WTC11 (cell line): Measurements from ENCODE around the gene FAM32A. TPM values are rescaled to one million over a fixed set of nuclear protein-coding genes. Genes with fewer than 3 reads are reported as not detected.

ENCODE experiments used
- ATAC-seq: fragments of 200-7000 bp; cut with Tn5 transposase; 2 replicates; pipeline ENCODE4 v1.10.0; 2021; ENCODE audit warnings: mild to moderate bottlenecking, moderate library complexity
- CTCF ChIA-PET: fragments of 300-600 bp; sonication (Branson Sonifier 250); formaldehyde crosslinking; loops from one replicate; lab custom pipeline; 2021; ENCODE audit warnings: antibody characterized with exemption; lab: Charles Lee
- POLR2A ChIA-PET: fragments of 350-600 bp; sonication (Branson Sonifier 250); formaldehyde crosslinking; loops from one replicate; lab custom pipeline; 2021; ENCODE audit warnings: antibody characterized with exemption; lab: Charles Lee
- DNase-seq: peaks from one replicate; pipeline ENCODE4 v3.0.0; 2021; ENCODE audit warnings: low spot score
- H3K27ac Mint-ChIP-seq: 2 replicates; pipeline ENCODE4 v1.8.0; 2021; ENCODE audit warnings: mixed read lengths
- H3K27me3 Mint-ChIP-seq: 2 replicates; pipeline ENCODE4 v1.8.0; 2021; ENCODE audit warnings: low read depth, mild to moderate bottlenecking, moderate library complexity, mixed read lengths
- H3K36me3 Mint-ChIP-seq: 2 replicates; pipeline ENCODE4 v1.8.0; 2021; ENCODE audit warnings: mixed read lengths
- H3K4me1 Mint-ChIP-seq: 2 replicates; pipeline ENCODE4 v1.8.0; 2022; ENCODE audit warnings: mixed read lengths
- H3K4me3 Mint-ChIP-seq: 2 replicates; pipeline ENCODE4 v1.8.0; 2021; ENCODE audit warnings: mild to moderate bottlenecking, moderate library complexity, mixed read lengths
- H3K9me3 Mint-ChIP-seq: 2 replicates; pipeline ENCODE4 v1.8.0; 2021; ENCODE audit warnings: mixed read lengths
- CBFB ChIP-seq: sonication (generic); formaldehyde crosslinking; IDR thresholded peaks from 2 replicates; pipeline ENCODE4 v1.8.1; 2022; ENCODE audit warnings: mild to moderate bottlenecking, low read depth, missing genetic modification reagents
- CREB1 ChIP-seq: sonication (generic); formaldehyde crosslinking; IDR thresholded peaks from 2 replicates; pipeline ENCODE4 v1.8.0; 2023; ENCODE audit warnings: mild to moderate bottlenecking, missing genetic modification reagents
- EMX1 ChIP-seq: fragments of 250-450 bp; sonication (Bioruptor Pico); IDR thresholded peaks from 2 replicates; pipeline ENCODE4 v1.8.0; 2021; ENCODE audit warnings: mild to moderate bottlenecking
- GRHL2 ChIP-seq: fragments of 250-450 bp; sonication (Bioruptor Pico); IDR thresholded peaks from 2 replicates; pipeline ENCODE4 v1.8.0; 2022; ENCODE audit warnings: mild to moderate bottlenecking, moderate library complexity; ENCODE audit not compliant: insufficient replicate concordance, severe bottlenecking
- NFYB ChIP-seq: sonication (generic); formaldehyde crosslinking; conservative IDR thresholded peaks from 2 replicates; pipeline ENCODE4 v1.8.0; 2022; ENCODE audit warnings: low read depth, missing genetic modification reagents
- RORB ChIP-seq: fragments of 250-450 bp; sonication (Bioruptor Pico); IDR thresholded peaks from 2 replicates; pipeline ENCODE4 v1.9.0; 2021; ENCODE audit warnings: mild to moderate bottlenecking
- ZNF263 ChIP-seq: sonication (generic); formaldehyde crosslinking; IDR thresholded peaks from 2 replicates; pipeline ENCODE4 v1.8.1; 2022; ENCODE audit warnings: low read depth, mild to moderate bottlenecking, moderate library complexity, missing genetic modification reagents
- ZNF416 ChIP-seq: fragments of 250-450 bp; sonication (Bioruptor Pico); IDR thresholded peaks from 2 replicates; pipeline ENCODE4 v1.9.0; 2021; ENCODE audit warnings: mild to moderate bottlenecking, inconsistent platforms
- total RNA-seq: library from RNA; stranded (reverse); gene quantifications from 3 replicates; pipeline ENCODE4 v1.2.3, GENCODE V29; 2021
- TF ChIP-seq, protein P1 (sequence below): fragments of 250-450 bp; sonication (Bioruptor Pico); conservative IDR thresholded peaks from 2 replicates; pipeline ENCODE4 v1.9.0; 2021; ENCODE audit warnings: mild to moderate bottlenecking
- TF ChIP-seq, protein P2 (sequence below): fragments of 250-450 bp; sonication (Bioruptor Pico); IDR thresholded peaks from 2 replicates; pipeline ENCODE4 v1.9.0; 2021; ENCODE audit warnings: mild to moderate bottlenecking, borderline replicate concordance
- TF ChIP-seq, protein P3 (sequence below): sonication (generic); formaldehyde crosslinking; IDR thresholded peaks from 2 replicates; pipeline ENCODE4 v1.8.0; 2022; ENCODE audit warnings: mild to moderate bottlenecking, missing genetic modification reagents
- TF ChIP-seq, protein P4 (sequence below): fragments of 200-600 bp; IDR thresholded peaks from 2 replicates; pipeline ENCODE4 v1.8.0; 2022; ENCODE audit warnings: antibody characterized with exemption
- TF ChIP-seq, protein P5 (sequence below): fragments of 250-450 bp; sonication (Bioruptor Pico); IDR thresholded peaks from 2 replicates; pipeline ENCODE4 v1.8.0; 2021; ENCODE audit warnings: mild to moderate bottlenecking

FAM32A gene
- total RNA-seq, 1 experiment from 2014 or later = 62.2 TPM

DNA sequence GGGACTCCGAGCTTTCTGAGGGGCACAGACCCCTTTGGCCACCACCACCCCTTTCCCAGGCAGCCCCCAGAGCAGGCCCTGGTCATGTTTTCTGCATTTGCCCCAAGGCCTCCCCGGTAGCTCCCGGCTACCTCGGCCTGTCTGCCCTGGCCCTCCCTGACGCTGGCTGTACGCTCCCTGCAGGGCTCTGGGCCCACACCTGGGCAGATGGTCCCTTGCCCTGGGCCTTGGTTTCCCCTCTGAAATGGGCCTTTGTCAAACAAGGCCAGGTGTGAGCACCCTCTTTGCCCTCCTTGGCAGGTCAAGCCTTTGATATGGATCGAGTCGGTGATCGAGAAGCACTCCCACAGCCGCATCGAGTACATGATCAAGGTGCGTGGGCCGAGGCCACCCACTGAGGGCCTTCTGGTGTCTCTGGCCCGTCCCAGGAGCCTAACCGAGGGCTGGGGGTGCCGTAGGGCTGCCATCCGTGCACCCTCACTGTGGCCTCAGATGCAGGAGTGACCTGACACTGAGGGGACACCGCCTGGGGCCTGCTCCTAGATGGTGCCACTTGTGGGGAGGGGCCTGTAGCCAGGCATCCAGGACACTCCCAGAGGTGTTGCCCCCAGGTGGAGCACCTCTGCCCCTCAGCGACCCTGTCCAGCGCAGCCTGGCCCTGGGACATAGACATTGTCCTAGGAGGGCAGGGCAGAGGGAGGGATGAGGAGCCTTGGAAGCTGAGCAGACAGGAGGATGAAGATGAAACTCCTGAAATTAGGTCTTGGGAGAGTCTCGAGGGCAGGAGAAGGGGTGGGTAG, 42.8 kb downstream of the FAM32A start (continued):
- TF ChIP-seq, protein P1, sequence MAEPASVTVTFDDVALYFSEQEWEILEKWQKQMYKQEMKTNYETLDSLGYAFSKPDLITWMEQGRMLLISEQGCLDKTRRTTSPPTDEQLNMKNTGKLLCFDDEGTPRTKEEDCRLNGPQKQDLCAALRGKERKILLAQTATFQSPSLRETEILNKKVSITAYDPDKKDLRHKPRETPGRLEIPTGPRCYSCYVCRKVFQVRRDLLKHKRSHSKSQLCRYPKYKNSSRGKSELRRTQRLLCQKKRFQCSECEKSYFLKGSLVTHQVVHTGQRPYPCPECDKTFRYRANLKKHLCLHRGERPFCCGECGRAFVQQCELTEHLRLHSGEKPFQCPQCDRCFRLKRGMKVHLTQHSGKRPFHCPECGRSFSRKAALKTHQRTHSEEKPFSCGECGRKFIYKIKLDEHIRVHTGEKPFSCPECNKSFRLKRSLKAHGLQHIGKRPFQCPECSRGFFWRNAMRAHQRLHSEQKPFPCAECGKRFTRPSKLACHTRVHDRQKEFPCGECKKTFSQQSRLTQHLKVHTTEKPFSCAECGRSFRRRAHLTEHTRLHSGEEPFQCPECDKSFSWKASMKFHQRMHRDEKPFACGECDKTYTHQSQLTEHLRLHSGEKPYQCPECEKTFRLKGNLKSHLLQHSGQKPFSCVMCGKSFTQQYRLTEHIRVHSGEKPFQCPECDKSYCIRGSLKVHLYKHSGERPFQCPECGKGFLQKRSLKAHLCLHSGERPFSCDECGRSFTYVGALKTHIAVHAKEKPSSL = no peak
- no peak for TF ChIP-seq ZNF263
- TF ChIP-seq NFYB (CRISPR knock-in tag) = no peak
- TF ChIP-seq, protein P2, sequence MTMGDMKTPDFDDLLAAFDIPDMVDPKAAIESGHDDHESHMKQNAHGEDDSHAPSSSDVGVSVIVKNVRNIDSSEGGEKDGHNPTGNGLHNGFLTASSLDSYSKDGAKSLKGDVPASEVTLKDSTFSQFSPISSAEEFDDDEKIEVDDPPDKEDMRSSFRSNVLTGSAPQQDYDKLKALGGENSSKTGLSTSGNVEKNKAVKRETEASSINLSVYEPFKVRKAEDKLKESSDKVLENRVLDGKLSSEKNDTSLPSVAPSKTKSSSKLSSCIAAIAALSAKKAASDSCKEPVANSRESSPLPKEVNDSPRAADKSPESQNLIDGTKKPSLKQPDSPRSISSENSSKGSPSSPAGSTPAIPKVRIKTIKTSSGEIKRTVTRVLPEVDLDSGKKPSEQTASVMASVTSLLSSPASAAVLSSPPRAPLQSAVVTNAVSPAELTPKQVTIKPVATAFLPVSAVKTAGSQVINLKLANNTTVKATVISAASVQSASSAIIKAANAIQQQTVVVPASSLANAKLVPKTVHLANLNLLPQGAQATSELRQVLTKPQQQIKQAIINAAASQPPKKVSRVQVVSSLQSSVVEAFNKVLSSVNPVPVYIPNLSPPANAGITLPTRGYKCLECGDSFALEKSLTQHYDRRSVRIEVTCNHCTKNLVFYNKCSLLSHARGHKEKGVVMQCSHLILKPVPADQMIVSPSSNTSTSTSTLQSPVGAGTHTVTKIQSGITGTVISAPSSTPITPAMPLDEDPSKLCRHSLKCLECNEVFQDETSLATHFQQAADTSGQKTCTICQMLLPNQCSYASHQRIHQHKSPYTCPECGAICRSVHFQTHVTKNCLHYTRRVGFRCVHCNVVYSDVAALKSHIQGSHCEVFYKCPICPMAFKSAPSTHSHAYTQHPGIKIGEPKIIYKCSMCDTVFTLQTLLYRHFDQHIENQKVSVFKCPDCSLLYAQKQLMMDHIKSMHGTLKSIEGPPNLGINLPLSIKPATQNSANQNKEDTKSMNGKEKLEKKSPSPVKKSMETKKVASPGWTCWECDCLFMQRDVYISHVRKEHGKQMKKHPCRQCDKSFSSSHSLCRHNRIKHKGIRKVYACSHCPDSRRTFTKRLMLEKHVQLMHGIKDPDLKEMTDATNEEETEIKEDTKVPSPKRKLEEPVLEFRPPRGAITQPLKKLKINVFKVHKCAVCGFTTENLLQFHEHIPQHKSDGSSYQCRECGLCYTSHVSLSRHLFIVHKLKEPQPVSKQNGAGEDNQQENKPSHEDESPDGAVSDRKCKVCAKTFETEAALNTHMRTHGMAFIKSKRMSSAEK (CRISPR knock-in tag) = no peak
- no peak for TF ChIP-seq EMX1
- TF ChIP-seq, protein P3, sequence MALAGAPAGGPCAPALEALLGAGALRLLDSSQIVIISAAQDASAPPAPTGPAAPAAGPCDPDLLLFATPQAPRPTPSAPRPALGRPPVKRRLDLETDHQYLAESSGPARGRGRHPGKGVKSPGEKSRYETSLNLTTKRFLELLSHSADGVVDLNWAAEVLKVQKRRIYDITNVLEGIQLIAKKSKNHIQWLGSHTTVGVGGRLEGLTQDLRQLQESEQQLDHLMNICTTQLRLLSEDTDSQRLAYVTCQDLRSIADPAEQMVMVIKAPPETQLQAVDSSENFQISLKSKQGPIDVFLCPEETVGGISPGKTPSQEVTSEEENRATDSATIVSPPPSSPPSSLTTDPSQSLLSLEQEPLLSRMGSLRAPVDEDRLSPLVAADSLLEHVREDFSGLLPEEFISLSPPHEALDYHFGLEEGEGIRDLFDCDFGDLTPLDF = no peak
- TF ChIP-seq, protein P4, sequence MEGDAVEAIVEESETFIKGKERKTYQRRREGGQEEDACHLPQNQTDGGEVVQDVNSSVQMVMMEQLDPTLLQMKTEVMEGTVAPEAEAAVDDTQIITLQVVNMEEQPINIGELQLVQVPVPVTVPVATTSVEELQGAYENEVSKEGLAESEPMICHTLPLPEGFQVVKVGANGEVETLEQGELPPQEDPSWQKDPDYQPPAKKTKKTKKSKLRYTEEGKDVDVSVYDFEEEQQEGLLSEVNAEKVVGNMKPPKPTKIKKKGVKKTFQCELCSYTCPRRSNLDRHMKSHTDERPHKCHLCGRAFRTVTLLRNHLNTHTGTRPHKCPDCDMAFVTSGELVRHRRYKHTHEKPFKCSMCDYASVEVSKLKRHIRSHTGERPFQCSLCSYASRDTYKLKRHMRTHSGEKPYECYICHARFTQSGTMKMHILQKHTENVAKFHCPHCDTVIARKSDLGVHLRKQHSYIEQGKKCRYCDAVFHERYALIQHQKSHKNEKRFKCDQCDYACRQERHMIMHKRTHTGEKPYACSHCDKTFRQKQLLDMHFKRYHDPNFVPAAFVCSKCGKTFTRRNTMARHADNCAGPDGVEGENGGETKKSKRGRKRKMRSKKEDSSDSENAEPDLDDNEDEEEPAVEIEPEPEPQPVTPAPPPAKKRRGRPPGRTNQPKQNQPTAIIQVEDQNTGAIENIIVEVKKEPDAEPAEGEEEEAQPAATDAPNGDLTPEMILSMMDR = no peak
- TF ChIP-seq GRHL2 = no peak

DNA sequence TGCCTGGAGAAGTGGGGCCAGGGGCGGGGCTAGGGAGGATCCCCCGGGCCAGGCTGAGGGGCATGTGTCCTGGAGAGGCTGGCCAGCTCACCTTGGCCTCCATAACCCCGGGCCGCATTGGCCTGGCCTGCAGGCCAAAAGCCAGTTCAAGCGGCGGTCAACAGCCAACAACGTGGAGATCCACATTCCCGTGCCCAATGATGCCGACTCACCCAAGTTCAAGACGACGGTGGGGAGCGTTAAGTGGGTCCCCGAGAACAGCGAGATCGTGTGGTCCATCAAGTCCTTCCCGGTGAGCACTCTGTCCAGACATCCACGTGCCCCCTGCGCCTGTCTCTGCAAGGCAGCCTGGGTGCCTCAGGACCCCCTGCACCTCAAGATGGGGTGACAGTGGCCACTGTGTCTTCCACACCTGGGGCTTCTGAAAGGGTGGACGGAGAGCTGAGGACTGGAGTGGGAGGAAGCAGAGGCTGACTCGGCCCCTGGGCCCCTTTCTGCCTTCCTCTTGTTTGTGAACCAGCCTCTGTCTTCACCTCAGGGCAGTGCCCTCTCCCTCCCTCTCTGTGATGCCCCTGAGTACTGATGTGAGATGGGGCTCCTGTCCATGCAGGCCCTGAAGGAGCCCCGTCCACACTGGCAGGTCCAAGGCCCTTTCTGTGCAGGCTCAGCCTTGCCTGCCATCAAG, 43.6 kb downstream of the FAM32A start:
- no peaks in the 10 kb centered on the region for H3K9me3 Mint-ChIP-seq
- no peak overlapping the region for H3K4me3 Mint-ChIP-seq
- no peak for DNase-seq
- no peak for ATAC-seq
- H3K36me3 Mint-ChIP-seq = peaks cover 2% of the 10 kb centered on the region; the same call in 1 of the 2 replicates
- ChIA-PET CTCF (interaction anchor here (1.0 kb wide), 1 partner anchor 18 kb away, joined by 3 read pairs; no protein-coding TSS in a partner anchor), POLR2A (no interaction called here)
- H3K4me1 Mint-ChIP-seq = no peaks in the 10 kb centered on the region
- TF ChIP-seq RORB (CRISPR knock-in tag) (no peak), CREB1 (CRISPR knock-in tag) (no peak), CBFB (no peak), ZNF416 (no peak), EMX1 (no peak)
- TF ChIP-seq, protein P5, sequence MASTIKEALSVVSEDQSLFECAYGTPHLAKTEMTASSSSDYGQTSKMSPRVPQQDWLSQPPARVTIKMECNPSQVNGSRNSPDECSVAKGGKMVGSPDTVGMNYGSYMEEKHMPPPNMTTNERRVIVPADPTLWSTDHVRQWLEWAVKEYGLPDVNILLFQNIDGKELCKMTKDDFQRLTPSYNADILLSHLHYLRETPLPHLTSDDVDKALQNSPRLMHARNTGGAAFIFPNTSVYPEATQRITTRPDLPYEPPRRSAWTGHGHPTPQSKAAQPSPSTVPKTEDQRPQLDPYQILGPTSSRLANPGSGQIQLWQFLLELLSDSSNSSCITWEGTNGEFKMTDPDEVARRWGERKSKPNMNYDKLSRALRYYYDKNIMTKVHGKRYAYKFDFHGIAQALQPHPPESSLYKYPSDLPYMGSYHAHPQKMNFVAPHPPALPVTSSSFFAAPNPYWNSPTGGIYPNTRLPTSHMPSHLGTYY (CRISPR knock-in tag) = no peak
- no peaks in the 10 kb centered on the region; the same call in 1 of the 2 replicates for H3K27me3 Mint-ChIP-seq
- H3K27ac Mint-ChIP-seq = 0 out of 2 replicates have a peak overlapping the region, but pooled peaks have one; percentile 32
